Measurements from ENCODE around the gene DHRS11. TPM values are rescaled to one million over a fixed set of nuclear protein-coding genes. Genes with fewer than 3 reads are reported as not detected.
A peak's percentile ranks its signal among the peaks of the same experiment; 100 is the strongest.

The DHRS11 gene
- total and polyA plus RNA-seq, 2 of the 8 experiments (the other 6 are each of a cell fraction or from before 2014, with no cell fraction given), result 29.5 to 63.3 TPM

DNA sequence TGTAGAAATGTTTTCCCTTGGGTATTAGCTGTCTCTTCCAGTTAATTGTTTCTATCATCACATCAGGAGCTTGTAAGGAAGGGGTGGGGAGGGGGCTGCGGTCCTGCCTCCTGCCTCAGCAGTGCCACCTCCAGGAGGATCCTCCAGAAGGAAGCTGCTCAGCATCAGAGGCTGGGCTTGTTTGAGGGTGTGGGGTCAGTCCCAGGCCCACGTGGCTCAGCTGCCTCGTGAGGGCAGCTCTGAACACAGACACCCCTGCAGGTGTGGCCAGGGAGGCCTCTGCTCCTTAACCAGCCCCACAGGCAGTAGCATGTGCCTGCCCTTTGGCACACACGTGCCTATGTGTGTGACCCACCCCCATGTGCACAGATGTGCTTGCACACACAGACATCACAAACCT lies 56.0 kb downstream of the DHRS11 start:
- H4K91ac ChIP-seq (replicated peaks; ENCODE audit: insufficient read length, low read length), result no peak overlapping the region
- H2AFZ ChIP-seq (ENCODE audit: low read length), result no peak overlapping the region
- H4K8ac ChIP-seq (ENCODE audit: extremely low read depth, insufficient read depth, low read length), result no peak overlapping the region
- 36% methylated on average over 4 of the region's 4 CpGs; no CpG with 5 or more reads in 1 of the 2 experiments for WGBS, 2 experiments (ENCODE audit: extremely low coverage in 1 of 2, insufficient coverage in 1 of 2, insufficient read length in 1 of 2, insufficient replicate concordance in 2 of 2, low coverage in 1 of 2, low lambda C conversion rate in 2 of 2, missing lambda C conversion rate in 1 of 2)
- peak in 1 of 2 experiments; percentile 61 for DNase-seq (ENCODE audit: low read depth in 1 of 2, low spot score in 2 of 2)
- H3K4me2 ChIP-seq (ENCODE audit: insufficient read depth in 1 of 2, low read depth in 2 of 2, low read length in 2 of 2), result no peak overlapping the region
- CTCF ChIA-PET (ENCODE audit: partially characterized antibody), result interaction anchor here (0.7 to 6.8 kb wide), 35 partner anchors 9 to 483 kb away, joined by 3 to 64 read pairs (median 4); partner anchors contain the start of gene MRM1
- H2AK5ac ChIP-seq (ENCODE audit: low read depth, low read length), result no peak overlapping the region
- H3K56ac ChIP-seq (replicated peaks; ENCODE audit: insufficient read length, low read depth, low read length), result no peak overlapping the region
- no peak overlapping the region for H3K4me3 ChIP-seq (ENCODE audit: extremely low read depth in 1 of 4, insufficient read depth in 2 of 4, low read depth in 3 of 4, low read length in 4 of 4)
- FAIRE-seq, result no peak
- H3K18ac ChIP-seq (ENCODE audit: extremely low read depth, low read length), result no peak overlapping the region; the same call in 1 of the 2 replicates
- H3K14ac ChIP-seq (ENCODE audit: insufficient read length), result no peak overlapping the region
- peaks cover 2 to 9% (median 5%) of the 10 kb centered on the region in 4 experiments; a peak in 6 of 7 replicates for H3K4me1 ChIP-seq (replicated peaks in 1 of 4; ENCODE audit: control insufficient read depth in 3 of 4, insufficient read depth in 4 of 4, low read length in 3 of 4)
- H3K4ac ChIP-seq (replicated peaks; ENCODE audit: insufficient read length, low read depth, low read length), result no peak overlapping the region
- no peaks in the 10 kb centered on the region for H3K79me1 ChIP-seq (ENCODE audit: low read depth, low read length)
- no peak overlapping the region for H3K9ac ChIP-seq (replicated peaks in 1 of 4; ENCODE audit: extremely low read depth in 1 of 4, low read depth in 3 of 4, low read length in 3 of 4)
- H3K79me2 ChIP-seq (ENCODE audit: control insufficient read depth in 1 of 2, insufficient read depth in 2 of 2, low read length in 2 of 2), result no peaks in the 10 kb centered on the region
- no peaks in the 10 kb centered on the region for H3K23me2 ChIP-seq (ENCODE audit: low read depth, low read length)
- H2BK5ac ChIP-seq (ENCODE audit: low read depth, low read length), result no peak overlapping the region
- peaks cover 7 to 21% (median 17%) of the 10 kb centered on the region in 4 experiments for H3K27me3 ChIP-seq (replicated peaks in 1 of 4; ENCODE audit: control insufficient read depth in 3 of 4, extremely low read depth in 1 of 4, insufficient read depth in 3 of 4, low read length in 3 of 4)
- no peak overlapping the region for H3K27ac ChIP-seq (ENCODE audit: low read depth, low read length)
- peak overlapping the region; percentile 60; the same call in 1 of the 2 replicates for H2BK12ac ChIP-seq (ENCODE audit: low read depth, low read length)
- no peaks in the 10 kb centered on the region for H3K36me3 ChIP-seq (ENCODE audit: control insufficient read depth in 2 of 4, insufficient read depth in 4 of 4, low read length in 3 of 4)
- H4K5ac ChIP-seq (ENCODE audit: insufficient read length, low read depth, low read length), result no peak overlapping the region
- H2BK20ac ChIP-seq (ENCODE audit: low read length), result no peak overlapping the region
- no peak overlapping the region for H3K23ac ChIP-seq (ENCODE audit: insufficient read length)
- POLR2A ChIA-PET (ENCODE audit: partially characterized antibody), result interaction anchor here (0.9 to 1.4 kb wide), 2 partner anchors 16 to 37 kb away, joined by 3 read pairs; no protein-coding TSS in a partner anchor
- H2BK120ac ChIP-seq (replicated peaks; ENCODE audit: low read depth, low read length), result no peak overlapping the region
- no peaks in the 10 kb centered on the region for H3K9me3 ChIP-seq (ENCODE audit: insufficient read depth in 2 of 2, low read depth in 1 of 2, low read length in 1 of 2)
- H4K20me1 ChIP-seq (replicated peaks in 1 of 2; ENCODE audit: control insufficient read depth in 1 of 2, insufficient read depth in 2 of 2, low read length in 2 of 2), result no peaks in the 10 kb centered on the region
- H2BK15ac ChIP-seq (ENCODE audit: low read length), result 0 out of 2 replicates have a peak overlapping the region, but pooled peaks have one; percentile 12
- TF ChIP-seq, protein P1, sequence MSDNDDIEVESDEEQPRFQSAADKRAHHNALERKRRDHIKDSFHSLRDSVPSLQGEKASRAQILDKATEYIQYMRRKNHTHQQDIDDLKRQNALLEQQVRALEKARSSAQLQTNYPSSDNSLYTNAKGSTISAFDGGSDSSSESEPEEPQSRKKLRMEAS (IDR thresholded peaks at IDR 0.05), result peak; percentile 89
- TF ChIP-seq RNF2 (IDR thresholded peaks at IDR 0.05; ENCODE audit: borderline replicate concordance, low read depth, low read length, missing control alignments, poor library complexity, severe bottlenecking) (no peak), SIN3A (conservative IDR thresholded peaks at IDR 0.05 in 1 of 2, IDR thresholded peaks at IDR 0.05 in 1 of 2; ENCODE audit: low read depth in 1 of 2, low read length in 2 of 2) (no peak), ASH2L (IDR thresholded peaks at IDR 0.05; ENCODE audit: low read length) (no peak), EZH2 (IDR thresholded peaks at IDR 0.05; ENCODE audit: low read depth, low read length, severe bottlenecking) (no peak), GABPA (IDR thresholded peaks at IDR 0.05; ENCODE audit: borderline replicate concordance, insufficient read depth, low read length) (peak; percentile 28; the same call in 1 of the 2 replicates), RAD21 (IDR thresholded peaks at IDR 0.05 in 1 of 2, conservative IDR thresholded peaks at IDR 0.05 in 1 of 2; ENCODE audit: low read depth in 2 of 2, low read length in 2 of 2) (peak; percentile 40 to 56; a peak in 3 of 4 replicates)
- TF ChIP-seq, protein P2, sequence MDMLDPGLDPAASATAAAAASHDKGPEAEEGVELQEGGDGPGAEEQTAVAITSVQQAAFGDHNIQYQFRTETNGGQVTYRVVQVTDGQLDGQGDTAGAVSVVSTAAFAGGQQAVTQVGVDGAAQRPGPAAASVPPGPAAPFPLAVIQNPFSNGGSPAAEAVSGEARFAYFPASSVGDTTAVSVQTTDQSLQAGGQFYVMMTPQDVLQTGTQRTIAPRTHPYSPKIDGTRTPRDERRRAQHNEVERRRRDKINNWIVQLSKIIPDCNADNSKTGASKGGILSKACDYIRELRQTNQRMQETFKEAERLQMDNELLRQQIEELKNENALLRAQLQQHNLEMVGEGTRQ (IDR thresholded peaks at IDR 0.05; ENCODE audit: low read length), result peak; percentile 37
